ENCODE results near the gene DDX54. TPM values are rescaled to one million over a fixed set of nuclear protein-coding genes. Genes with fewer than 3 reads are reported as not detected.

The DDX54 gene
- total RNA-seq, 1 donor: 33.7 TPM

GRCh38 chr12:113155646-113156045 lies 29.6 kb downstream of the DDX54 start:
- H3K4me3 ChIP-seq (ENCODE audit: low read depth, low read length): no peak overlapping the region
- DNase-seq (ENCODE audit: low read depth): no peak
- TF ChIP-seq CTCF (IDR thresholded peaks at IDR 0.05; ENCODE audit: insufficient read depth, low read depth, low read length): no peak

GRCh38 chr12:113155060-113155459 lies 30.2 kb downstream of the DDX54 start:
- TF ChIP-seq CTCF (IDR thresholded peaks at IDR 0.05; ENCODE audit: insufficient read depth, low read depth, low read length): no peak
- no peak overlapping the region for H3K4me3 ChIP-seq (ENCODE audit: low read depth, low read length)
- DNase-seq (ENCODE audit: low read depth): no peak

GRCh38 chr12:113154351-113154973 lies 30.8 kb downstream of the DDX54 start:
- H3K4me3 ChIP-seq (ENCODE audit: low read depth, low read length): peak overlapping the region; percentile 21
- no peak for TF ChIP-seq CTCF (IDR thresholded peaks at IDR 0.05; ENCODE audit: insufficient read depth, low read depth, low read length)
- DNase-seq (ENCODE audit: low read depth): peak; percentile 26

- peak overlapping the region; percentile 43 for H3K4me3 ChIP-seq (ENCODE audit: low read depth, low read length)
- DNase-seq (ENCODE audit: low read depth): peak; percentile 71
- peak; percentile 46 for TF ChIP-seq CTCF (IDR thresholded peaks at IDR 0.05; ENCODE audit: insufficient read depth, low read depth, low read length)
Observed at GRCh38 chr12:113152835-113153814, 32.2 kb downstream of the DDX54 start.

- DNase-seq (ENCODE audit: low read depth): no peak
- no peak overlapping the region for H3K4me3 ChIP-seq (ENCODE audit: low read depth, low read length)
- no peak for TF ChIP-seq CTCF (IDR thresholded peaks at IDR 0.05; ENCODE audit: insufficient read depth, low read depth, low read length)
Observed at GRCh38 chr12:113152196-113152834, 33.0 kb downstream of the DDX54 start.

- H3K4me3 ChIP-seq (ENCODE audit: low read depth, low read length): no peak overlapping the region
- no peak for TF ChIP-seq CTCF (IDR thresholded peaks at IDR 0.05; ENCODE audit: insufficient read depth, low read depth, low read length)
- DNase-seq (ENCODE audit: low read depth): no peak
Observed at GRCh38 chr12:113151655-113152054, 33.6 kb downstream of the DDX54 start.

Measured in fibroblast of villous mesenchyme (primary cell).